Neural cell (in vitro differentiated cells): ENCODE results near the gene EMC7. TPM values are rescaled to one million over a fixed set of nuclear protein-coding genes. Genes with fewer than 3 reads are reported as not detected.
A peak's percentile ranks its signal among the peaks of the same experiment; 100 is the strongest.

Experiments
- H2AFZ ChIP-seq: fragments of 200-600, 300-800 bp; sonication (generic), shearing (Covaris generic); 2 replicates; pipeline ENCODE4 v1.6.0; 2014; ENCODE audit warnings: low read depth, mild to moderate bottlenecking, antibody characterized with exemption, low read length, moderate library complexity
- H3F3A ChIP-seq: fragments of 200-600 bp; shearing (Covaris generic); 2 replicates; pipeline ENCODE4 v1.6.1; 2016; ENCODE audit warnings: mild to moderate bottlenecking, moderate library complexity, mixed read lengths, antibody characterized with exemption, low read length; ENCODE audit not compliant: insufficient read depth, poor library complexity, severe bottlenecking
- H3K27ac ChIP-seq: fragments of 200-600, 300-800 bp; sonication (generic), shearing (Covaris generic); 2 replicates; pipeline ENCODE4 v1.5.1; 2014; ENCODE audit warnings: mild to moderate bottlenecking, low read length, moderate library complexity
- H3K27me3 ChIP-seq: fragments of 300-800, 200-600 bp; sonication (generic), shearing (Covaris generic); 2 replicates; pipeline ENCODE4 v1.6.0; 2014; ENCODE audit warnings: mild to moderate bottlenecking, low read depth, low read length, moderate library complexity; ENCODE audit not compliant: insufficient read depth
- H3K36me3 ChIP-seq: fragments of 300-800, 200-600 bp; sonication (generic), shearing (Covaris generic); 2 replicates; pipeline ENCODE4 v1.5.1; 2014; ENCODE audit warnings: mild to moderate bottlenecking, antibody characterized with exemption, low read length, moderate library complexity; ENCODE audit not compliant: insufficient read depth
- H3K4me2 ChIP-seq: fragments of 300-800, 200-600 bp; sonication (generic), shearing (Covaris generic); 2 replicates; pipeline ENCODE4 v1.6.0; 2014; ENCODE audit warnings: mild to moderate bottlenecking, low read length
- H3K4me3 ChIP-seq: fragments of 300-800, 200-600 bp; sonication (generic), shearing (Covaris generic); 2 replicates; pipeline ENCODE4 v1.5.1; 2014; ENCODE audit warnings: mild to moderate bottlenecking, low read length, moderate library complexity
- H3K79me2 ChIP-seq: fragments of 200-600 bp; shearing (Covaris generic); replicated peaks from 2 replicates; pipeline ENCODE4 v1.6.0; 2014; ENCODE audit warnings: mild to moderate bottlenecking, low read length, moderate library complexity; ENCODE audit not compliant: insufficient read depth
- H3K9ac ChIP-seq: fragments of 300-800, 200-600 bp; sonication (generic), shearing (Covaris generic); 2 replicates; pipeline ENCODE4 v1.6.1; 2016; ENCODE audit warnings: mild to moderate bottlenecking, low read length, mixed read lengths
- H3K9me2 ChIP-seq: fragments of 200-600 bp; shearing (Covaris generic); 2 replicates; pipeline ENCODE4 v1.6.1; 2016; ENCODE audit warnings: mild to moderate bottlenecking, low read length, mixed read lengths; ENCODE audit not compliant: insufficient read depth
- H3K9me3 ChIP-seq: fragments of 200-600, 300-800 bp; sonication (generic), shearing (Covaris generic); 2 replicates; pipeline ENCODE4 v1.6.1; 2016; ENCODE audit warnings: mild to moderate bottlenecking, mixed run types, low read length, moderate library complexity, mixed read lengths
- H4K20me1 ChIP-seq: fragments of 200-600 bp; shearing (Covaris generic); 2 replicates; pipeline ENCODE4 v1.6.1; 2016; ENCODE audit warnings: mild to moderate bottlenecking, mixed run types; ENCODE audit not compliant: insufficient read depth
- CTCF ChIP-seq: fragments of 450-650 bp; IDR thresholded peaks from 2 replicates; pipeline ENCODE4 v1.5.1; 2014; ENCODE audit warnings: antibody characterized with exemption, mild to moderate bottlenecking, moderate library complexity; ENCODE audit not compliant: poor library complexity, severe bottlenecking
- EP300 ChIP-seq: fragments of 450-650 bp; conservative IDR thresholded peaks from 2 replicates; pipeline ENCODE4 v1.6.1; 2014; ENCODE audit warnings: antibody characterized with exemption, mild to moderate bottlenecking, moderate library complexity; ENCODE audit not compliant: poor library complexity, severe bottlenecking
- EZH2 ChIP-seq: fragments of 200-600, 300-800 bp; shearing (Covaris generic), sonication (generic); IDR thresholded peaks from 2 replicates; pipeline ENCODE4 v1.6.1; 2014; ENCODE audit warnings: antibody characterized with exemption, low read length, borderline replicate concordance, mild to moderate bottlenecking; ENCODE audit not compliant: insufficient read depth, poor library complexity, severe bottlenecking
- MXI1 ChIP-seq: fragments of 450-650 bp; conservative IDR thresholded peaks from 2 replicates; pipeline ENCODE4 v1.6.1; 2014; ENCODE audit warnings: antibody characterized with exemption, mild to moderate bottlenecking; ENCODE audit not compliant: poor library complexity, severe bottlenecking
- POLR2AphosphoS5 ChIP-seq: IDR thresholded peaks from 2 replicates; pipeline ENCODE4 v1.6.1; 2012
- RAD21 ChIP-seq: fragments of 450-650 bp; conservative IDR thresholded peaks from 2 replicates; pipeline ENCODE4 v1.6.1; 2014; ENCODE audit warnings: antibody characterized with exemption, mild to moderate bottlenecking, moderate library complexity
- REST ChIP-seq: IDR thresholded peaks from 2 replicates; pipeline ENCODE4 v1.6.1; 2012; ENCODE audit warnings: borderline replicate concordance
- SMC3 ChIP-seq: fragments of 450-650 bp; conservative IDR thresholded peaks from 2 replicates; pipeline ENCODE4 v1.6.1; 2014; ENCODE audit warnings: antibody characterized with exemption, mild to moderate bottlenecking, moderate library complexity; ENCODE audit not compliant: poor library complexity
- TAF1 ChIP-seq: IDR thresholded peaks from 2 replicates; pipeline ENCODE4 v1.6.1; 2012; ENCODE audit warnings: low read depth
- polyA minus RNA-seq: library from RNA; depleted of rRNA, polyadenylated mRNA; stranded (reverse); fragments of >200 nt; gene quantifications from 2 replicates; pipeline ENCODE4 v1.2.3, GENCODE V29; 2014
- polyA plus RNA-seq: library from polyadenylated mRNA; depleted of rRNA; stranded (reverse); fragments of >200 nt; gene quantifications from 2 replicates; pipeline ENCODE4 v1.2.3, GENCODE V29; 2014

The EMC7 gene
- polyA plus RNA-seq: 65.7 and 69.6 TPM in 2 replicates
- 37.3 and 46.0 TPM in 2 replicates for polyA minus RNA-seq

GRCh38 chr15:34101366-34102174, at the start of gene EMC7, which contains the start of gene PGBD4:
Gene EMC7, minus strand, starts transcription at chr15:34101862. Its CDS starts 23 bp downstream, at chr15:34101839.
Gene PGBD4, plus strand, starts transcription at chr15:34102083. Its CDS starts 449 bp downstream, at chr15:34102532.
- TF ChIP-seq POLR2AphosphoS5: peak; percentile 91
- peak; percentile 97 for TF ChIP-seq TAF1
- peak; percentile 72 for TF ChIP-seq EP300
- TF ChIP-seq EZH2: no peak
- no peak for TF ChIP-seq CTCF
- TF ChIP-seq RAD21: no peak
- peak; percentile 96 for TF ChIP-seq MXI1
- peak; percentile 44 for TF ChIP-seq SMC3
- TF ChIP-seq REST: peak; percentile 79
- Histone ChIP-seq H3K27ac (peak within 1 kb of the TSS; percentile 90), H3K79me2 (peaks cover 30% of the 10 kb centered on the region)

GRCh38 chr15:34147371-34148140, 45.9 kb upstream of the EMC7 start:
- H4K20me1 ChIP-seq: no peaks in the 10 kb centered on the region
- H3K4me3 ChIP-seq: no peak overlapping the region
- no peak overlapping the region for H3K9ac ChIP-seq
- H3F3A ChIP-seq: no peaks in the 10 kb centered on the region
- no peaks in the 10 kb centered on the region for H3K9me2 ChIP-seq
- no peaks in the 10 kb centered on the region for H3K27me3 ChIP-seq
- H3K27ac ChIP-seq: no peak overlapping the region
- H3K9me3 ChIP-seq: no peaks in the 10 kb centered on the region
- peaks cover 5% of the 10 kb centered on the region for H3K36me3 ChIP-seq
- H2AFZ ChIP-seq: no peak overlapping the region
- TF ChIP-seq TAF1 (no peak), EP300 (no peak)
- no peaks in the 10 kb centered on the region for H3K79me2 ChIP-seq
- H3K4me2 ChIP-seq: no peak overlapping the region

More at GRCh38 chr15:34101366-34102174, at the start of gene EMC7, which contains the start of gene PGBD4:
- peak within 1 kb of the TSS; percentile 95 for H2AFZ ChIP-seq
- no peaks in the 10 kb centered on the region for H3K9me3 ChIP-seq
- no peaks in the 10 kb centered on the region for H4K20me1 ChIP-seq
- peak within 1 kb of the TSS; percentile 84 for H3K4me3 ChIP-seq
- no peaks in the 10 kb centered on the region for H3K27me3 ChIP-seq
- H3K4me2 ChIP-seq: peak within 1 kb of the TSS; percentile 96
- H3F3A ChIP-seq: peaks cover 3% of the 10 kb centered on the region
- peaks cover 5% of the 10 kb centered on the region for H3K36me3 ChIP-seq
- H3K9me2 ChIP-seq: no peaks in the 10 kb centered on the region
- peak within 1 kb of the TSS; percentile 88 for H3K9ac ChIP-seq
